NCI-H2029 (cell line): ENCODE measurements around the gene PCBD1.
A peak's percentile ranks its signal among the peaks of the same experiment; 100 is the strongest.

Experiments used
- DNase-seq: peaks from one replicate; lab custom pipeline; 2025; lab: John Stamatoyannopoulos, UW

PCBD1 gene

GRCh38 chr10:70917635-70918034, 29.3 kb upstream of the PCBD1 start:
- no peak for DNase-seq

- no peak for DNase-seq
Measured at GRCh38 chr10:70917226-70917625, 28.9 kb upstream of the PCBD1 start.

GRCh38 chr10:70916241-70916640, 27.9 kb upstream of the PCBD1 start:
- DNase-seq: no peak

GRCh38 chr10:70915806-70916205, 27.4 kb upstream of the PCBD1 start:
- DNase-seq: no peak

GRCh38 chr10:70915206-70915605, 26.8 kb upstream of the PCBD1 start:
- DNase-seq: no peak

- no peak for DNase-seq
Measured at GRCh38 chr10:70914316-70914864, 26.0 kb upstream of the PCBD1 start.

- DNase-seq: no peak
Measured at GRCh38 chr10:70913893-70914240, 25.5 kb upstream of the PCBD1 start.

GRCh38 chr10:70913191-70913892, 25.0 kb upstream of the PCBD1 start:
- no peak for DNase-seq

GRCh38 chr10:70912556-70912955, 24.2 kb upstream of the PCBD1 start:
- no peak for DNase-seq

GRCh38 chr10:70911386-70911785, 23.0 kb upstream of the PCBD1 start:
- no peak for DNase-seq

GRCh38 chr10:70910486-70911341, 22.3 kb upstream of the PCBD1 start:
- no peak for DNase-seq

- no peak for DNase-seq
Measured at GRCh38 chr10:70909326-70909935, 21.1 kb upstream of the PCBD1 start.

- no peak for DNase-seq
Measured at GRCh38 chr10:70908406-70909296, 20.3 kb upstream of the PCBD1 start.

- DNase-seq: no peak
Measured at GRCh38 chr10:70907637-70908405, 19.5 kb upstream of the PCBD1 start.

- DNase-seq: no peak
Measured at GRCh38 chr10:70906953-70907636, 18.7 kb upstream of the PCBD1 start.

- no peak for DNase-seq
Measured at GRCh38 chr10:70906031-70906783, 17.8 kb upstream of the PCBD1 start.

- no peak for DNase-seq
Measured at GRCh38 chr10:70905071-70906021, 17.0 kb upstream of the PCBD1 start.

GRCh38 chr10:70903262-70903921, 15.0 kb upstream of the PCBD1 start:
- peak; percentile 26 for DNase-seq
